Measurements from ENCODE around the gene NOS3.
"Not testable (repeated sequence)": the region's sequence is repeated elsewhere in the genome, so short reads cannot be mapped to it uniquely, and the experiment has no call there.

Gene NOS3

DNA sequence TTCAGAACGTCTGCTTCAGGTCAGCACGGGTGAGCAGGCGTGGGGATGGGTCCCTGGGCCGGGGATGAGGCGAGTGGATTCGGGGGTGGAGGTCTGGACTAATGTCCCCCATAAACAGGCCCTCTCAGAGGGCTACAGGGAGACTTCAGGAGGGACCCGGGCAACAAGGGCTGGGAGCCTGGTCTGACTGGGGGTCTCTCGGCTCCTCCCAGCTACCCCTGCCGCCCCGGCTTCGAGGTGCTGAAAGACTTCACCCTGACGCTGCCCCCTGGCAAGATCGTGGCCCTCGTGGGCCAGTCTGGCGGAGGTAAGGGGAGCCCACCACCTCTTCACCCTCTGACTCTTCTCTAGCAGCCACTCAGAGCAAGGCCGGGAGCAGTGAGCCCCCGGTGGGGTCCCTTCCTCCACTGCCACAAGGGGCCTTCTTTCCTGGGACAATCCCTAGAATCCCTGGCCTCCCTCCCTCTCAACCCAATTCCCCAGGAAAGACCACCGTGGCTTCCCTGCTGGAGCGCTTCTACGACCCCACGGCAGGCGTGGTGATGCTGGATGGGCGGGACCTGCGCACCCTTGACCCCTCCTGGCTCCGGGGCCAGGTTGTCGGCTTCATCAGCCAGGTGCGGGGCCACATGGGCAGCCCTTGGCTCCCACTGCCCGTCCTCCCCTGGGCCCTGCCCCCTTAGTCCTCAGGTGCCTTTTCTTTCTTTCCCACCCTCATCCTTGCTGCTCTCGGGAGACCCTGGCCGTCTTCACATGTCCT is 50.0 kb downstream of the NOS3 start:
- no peak for DNase-seq

- DNase-seq, result not testable (repeated sequence)
Measured at GRCh38 chr7:151043449-151043848, 52.6 kb downstream of the NOS3 start.

- DNase-seq, result no peak
Measured at GRCh38 chr7:151043959-151044358, 53.1 kb downstream of the NOS3 start.

- DNase-seq, result no peak
Measured at GRCh38 chr7:151045262-151045661, 54.4 kb downstream of the NOS3 start.

DNA sequence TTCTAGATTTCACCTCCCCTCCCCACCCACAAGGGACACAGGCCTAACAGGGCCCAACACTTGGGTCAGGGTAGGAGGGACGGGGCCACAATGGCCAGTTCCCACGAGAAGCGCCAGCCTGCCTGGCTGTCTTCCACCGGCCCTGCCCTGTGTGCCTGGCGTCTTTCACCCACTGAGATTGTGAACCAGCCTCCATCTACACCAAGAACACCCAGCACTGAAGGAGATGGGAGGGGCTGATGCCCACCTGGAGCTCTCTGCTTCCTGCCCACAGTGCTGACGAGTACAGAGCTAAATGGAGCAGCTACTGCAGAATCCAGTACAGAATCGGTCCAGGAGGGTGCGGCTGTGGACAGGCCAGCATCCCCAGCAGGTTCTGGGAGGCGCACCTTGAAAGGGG is 55.1 kb downstream of the NOS3 start:
- no peak for DNase-seq

DNA sequence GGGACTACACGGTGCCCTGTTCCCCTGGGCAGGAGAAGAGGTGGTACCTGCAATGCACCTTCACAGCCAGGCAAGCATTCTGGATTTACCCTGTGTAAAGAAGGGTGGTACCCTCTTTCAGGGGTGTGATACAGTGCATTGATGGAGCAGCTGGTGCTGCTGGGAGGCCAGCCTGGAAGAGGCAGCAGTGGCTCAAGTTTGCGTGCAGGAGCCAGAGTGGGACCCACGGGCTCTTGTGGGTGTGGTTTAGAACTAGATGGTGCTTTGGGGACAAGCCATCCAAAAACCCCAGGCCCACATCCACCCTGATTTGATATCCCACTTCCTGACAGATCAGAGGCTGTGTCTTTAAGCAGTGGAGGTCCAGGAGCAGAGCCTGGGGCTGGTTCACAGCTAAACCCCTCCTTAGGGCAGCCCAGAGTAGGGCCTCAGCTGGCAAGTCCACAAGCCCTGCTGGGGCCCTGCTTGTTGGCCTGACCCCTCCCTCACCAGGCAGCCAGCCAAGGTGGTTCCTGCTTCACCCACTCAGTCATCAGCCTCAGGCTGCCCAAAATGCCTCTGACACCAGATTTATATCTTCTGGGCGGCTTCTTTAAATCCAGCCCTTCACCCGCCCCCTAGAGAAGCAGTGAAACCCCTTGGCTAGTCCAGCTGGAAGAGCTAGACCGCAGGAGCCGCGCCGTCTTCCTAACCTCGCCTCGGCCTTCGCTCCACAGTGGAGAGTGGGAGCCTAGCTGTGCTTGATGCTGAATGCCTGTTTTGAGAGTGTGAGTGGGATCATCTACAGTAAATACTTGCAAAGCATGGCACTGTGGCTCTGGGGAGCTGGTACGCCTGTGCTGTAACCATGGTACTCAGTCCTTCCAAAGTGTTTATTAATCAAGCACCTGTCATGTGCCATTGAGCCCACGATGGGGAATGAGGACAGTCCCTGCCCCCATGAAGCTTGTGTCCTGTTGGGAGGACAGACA is 56.1 kb downstream of the NOS3 start:
- no peak for DNase-seq

GRCh38 chr7:151047976-151048815 is 57.4 kb downstream of the NOS3 start, which contains the start of gene ASIC3:
TSS of gene ASIC3 (plus strand) at chr7:151048531. CDS start at chr7:151048886, 355 bp downstream.
- no peak for DNase-seq

DNA sequence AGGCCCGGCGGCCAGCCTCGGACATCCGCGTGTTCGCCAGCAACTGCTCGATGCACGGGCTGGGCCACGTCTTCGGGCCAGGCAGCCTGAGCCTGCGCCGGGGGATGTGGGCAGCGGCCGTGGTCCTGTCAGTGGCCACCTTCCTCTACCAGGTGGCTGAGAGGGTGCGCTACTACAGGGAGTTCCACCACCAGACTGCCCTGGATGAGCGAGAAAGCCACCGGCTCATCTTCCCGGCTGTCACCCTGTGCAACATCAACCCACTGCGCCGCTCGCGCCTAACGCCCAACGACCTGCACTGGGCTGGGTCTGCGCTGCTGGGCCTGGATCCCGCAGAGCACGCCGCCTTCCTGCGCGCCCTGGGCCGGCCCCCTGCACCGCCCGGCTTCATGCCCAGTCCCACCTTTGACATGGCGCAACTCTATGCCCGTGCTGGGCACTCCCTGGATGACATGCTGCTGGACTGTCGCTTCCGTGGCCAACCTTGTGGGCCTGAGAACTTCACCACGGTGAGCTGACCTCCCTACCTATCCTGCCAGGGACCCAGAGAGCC is 58.2 kb downstream of the NOS3 start:
- no peak for DNase-seq

GRCh38 chr7:151051108-151051507 is 60.3 kb downstream of the NOS3 start:
- DNase-seq, result peak; percentile 87

GRCh38 chr7:151053096-151053495 is 62.3 kb downstream of the NOS3 start:
- no peak for DNase-seq

- no peak for DNase-seq
Measured at GRCh38 chr7:151053751-151054150, 62.9 kb downstream of the NOS3 start.

DNA sequence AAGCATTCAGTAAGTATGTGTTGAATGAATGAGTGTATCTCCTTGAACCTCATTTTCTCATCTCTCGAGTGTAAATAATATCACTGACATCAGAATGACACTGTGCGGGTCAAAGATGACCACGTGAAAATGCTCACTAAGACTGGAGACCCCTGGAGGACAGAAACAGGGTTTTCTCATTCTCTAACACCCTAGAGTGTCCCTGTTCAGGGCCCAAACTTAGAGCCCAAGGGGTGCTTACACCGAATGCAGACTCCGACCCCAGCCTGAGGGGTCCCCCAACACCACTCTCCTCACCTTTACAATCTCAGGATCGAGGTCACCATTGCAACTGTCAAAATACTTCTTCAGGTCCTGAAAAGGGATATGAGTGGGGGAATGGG is 65.5 kb downstream of the NOS3 start:
- no peak for DNase-seq

DNA sequence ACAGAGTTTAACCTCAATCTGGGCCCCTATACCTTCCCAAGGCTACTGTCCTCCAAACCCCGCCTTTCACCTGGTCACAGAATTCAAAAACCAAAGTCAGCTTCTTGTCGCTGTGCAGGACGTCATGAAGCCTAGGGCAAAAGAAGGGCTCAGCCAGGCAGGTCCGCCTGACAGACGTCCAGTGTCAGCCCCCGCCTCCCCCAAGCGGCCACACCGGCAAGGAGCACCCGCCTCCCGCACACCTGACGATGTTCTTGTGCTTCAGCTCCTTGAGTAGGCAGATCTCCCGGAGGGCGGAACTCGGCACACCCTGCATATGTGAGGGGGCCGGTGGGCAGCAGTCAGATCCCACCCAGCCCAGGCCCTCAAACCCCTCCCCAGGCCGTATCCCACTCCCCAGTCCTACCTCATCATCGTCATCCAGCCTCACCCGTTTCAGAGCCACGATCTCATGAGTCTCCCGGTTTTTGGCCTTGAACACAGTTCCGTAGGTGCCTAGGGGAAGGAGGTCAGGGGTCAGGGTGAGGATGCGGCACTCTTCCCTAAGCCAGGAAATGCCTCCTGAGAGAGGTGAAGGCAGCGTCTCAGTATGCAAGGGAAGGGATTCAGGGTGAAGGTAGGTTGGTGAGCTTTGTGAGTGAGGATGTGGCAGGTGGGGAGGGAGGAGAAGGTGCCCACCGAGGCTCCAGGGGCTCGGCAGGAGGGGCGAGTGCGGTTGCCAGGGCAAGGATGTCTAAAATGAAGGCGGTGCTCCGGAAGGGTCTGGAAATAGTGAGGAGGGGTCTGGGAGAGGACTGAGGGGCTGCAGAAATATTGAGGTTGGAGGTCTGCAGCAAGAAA is 66.1 kb downstream of the NOS3 start:
- no peak for DNase-seq

DNA sequence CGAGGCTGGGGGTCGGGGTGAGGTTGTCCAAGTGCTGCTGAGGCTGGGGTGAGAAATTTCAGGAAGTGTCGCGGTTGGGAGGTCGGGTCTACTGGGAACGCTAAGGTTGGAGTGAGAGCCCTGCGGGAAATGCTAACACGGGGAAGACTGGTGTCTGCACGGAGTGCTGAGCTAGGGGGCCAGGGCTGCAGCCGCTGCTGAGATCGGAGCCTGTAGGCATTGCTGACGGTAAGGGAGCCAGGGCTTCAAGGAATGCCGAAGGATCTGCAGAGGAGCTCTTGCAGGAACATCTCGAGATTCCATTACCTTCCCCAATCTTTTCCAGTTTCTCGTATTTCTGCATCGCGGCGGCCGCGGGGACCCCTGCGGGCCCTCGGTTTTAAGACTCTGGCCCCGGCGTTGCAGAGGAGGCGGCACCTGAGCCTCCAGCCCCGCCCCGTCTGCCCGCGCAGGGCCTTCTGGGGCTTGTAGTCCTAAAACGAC is 66.7 kb downstream of the NOS3 start, which contains the start of gene CDK5:
Gene CDK5 (minus strand): TSS at position 392 of the 483 bp plus-strand sequence. CDS start 49 bp downstream, at position 343.
- DNase-seq, result no peak

DNA sequence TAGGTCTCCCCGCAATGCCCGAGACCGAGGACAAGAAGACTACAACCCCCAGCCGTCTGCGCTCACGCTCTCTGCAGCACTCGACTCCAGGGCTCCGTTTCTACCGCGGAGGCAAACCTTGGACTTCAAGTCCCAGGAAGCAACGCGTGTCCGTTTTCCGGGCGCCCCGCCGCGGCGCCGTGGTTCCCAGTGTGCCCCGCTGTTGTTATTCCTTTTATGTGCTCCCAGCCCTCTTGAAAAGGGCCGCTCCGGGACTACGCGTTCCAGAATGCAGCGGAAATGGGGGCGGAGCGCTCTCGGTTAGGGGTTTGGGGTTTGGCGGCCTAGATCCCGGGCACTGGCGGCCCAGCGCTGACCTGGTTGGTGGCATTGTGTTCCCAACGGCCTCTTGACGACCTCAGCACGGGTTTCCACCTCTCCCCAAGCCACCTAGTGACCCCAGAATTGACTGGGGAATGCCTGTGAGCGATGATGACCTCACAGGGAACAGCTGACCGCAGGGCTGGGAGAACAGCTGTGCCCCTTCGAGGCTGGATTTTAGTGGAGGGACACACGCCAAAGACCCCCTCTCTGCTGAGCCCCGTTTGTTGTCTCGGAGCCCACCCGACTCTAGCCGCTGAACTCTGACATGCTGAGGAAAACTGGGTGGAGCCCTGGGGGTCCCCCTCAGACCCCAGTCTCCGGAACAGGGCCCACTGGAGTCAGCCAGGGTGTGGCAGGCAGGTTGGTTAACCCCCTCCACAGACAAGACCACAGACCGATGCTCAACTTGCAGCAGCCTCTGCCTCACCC is 67.4 kb downstream of the NOS3 start:
- peak; percentile 99 for DNase-seq

- DNase-seq, result no peak
Measured at GRCh38 chr7:151058781-151059366, 68.1 kb downstream of the NOS3 start.

GRCh38 chr7:151059367-151060112 is 68.7 kb downstream of the NOS3 start, which contains the start of gene SLC4A2:
TSS of gene SLC4A2 (plus strand) at chr7:151059589. CDS start at chr7:151061988, 2,399 bp downstream.
- peak; percentile 89 for DNase-seq

DNA sequence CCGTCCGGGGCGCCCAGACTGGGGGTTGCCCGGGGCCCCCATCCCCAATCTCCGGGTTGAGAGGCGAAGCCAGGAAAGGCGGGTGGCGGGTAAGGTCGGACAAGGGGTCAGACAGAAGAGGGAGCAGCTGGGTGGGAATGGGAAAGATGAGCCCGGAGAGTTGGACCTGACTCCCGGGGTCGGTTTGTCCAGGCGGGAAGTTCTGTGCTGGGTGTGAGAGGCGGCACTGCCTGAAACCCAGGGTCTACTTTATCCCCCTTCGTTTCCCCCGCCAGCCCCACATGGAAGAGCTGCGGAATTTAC is 69.2 kb downstream of the NOS3 start:
- no peak for DNase-seq

Measured in eye (tissue), 1 donor.